Lower leg skin (tissue), 3 donors: ENCODE results near the gene PRXL2B.

Source experiments
- POLR2A ChIP-seq, 2 donors: fragments of 450-650 bp; IDR thresholded peaks; one replicate each; pipeline ENCODE4 v1.6.1; 2016 to 2017; ENCODE audit warnings: antibody characterized with exemption in 2 of 2, mild to moderate bottlenecking in 1 of 2, moderate library complexity in 1 of 2
- TF ChIP-seq, protein P1 (sequence below), 3 donors: fragments of 450-650 bp; IDR thresholded peaks; one replicate each; pipeline ENCODE4 v1.5.1; 2016; ENCODE audit warnings: antibody characterized with exemption in 3 of 3, mild to moderate bottlenecking in 3 of 3, moderate library complexity in 2 of 3

DNA sequence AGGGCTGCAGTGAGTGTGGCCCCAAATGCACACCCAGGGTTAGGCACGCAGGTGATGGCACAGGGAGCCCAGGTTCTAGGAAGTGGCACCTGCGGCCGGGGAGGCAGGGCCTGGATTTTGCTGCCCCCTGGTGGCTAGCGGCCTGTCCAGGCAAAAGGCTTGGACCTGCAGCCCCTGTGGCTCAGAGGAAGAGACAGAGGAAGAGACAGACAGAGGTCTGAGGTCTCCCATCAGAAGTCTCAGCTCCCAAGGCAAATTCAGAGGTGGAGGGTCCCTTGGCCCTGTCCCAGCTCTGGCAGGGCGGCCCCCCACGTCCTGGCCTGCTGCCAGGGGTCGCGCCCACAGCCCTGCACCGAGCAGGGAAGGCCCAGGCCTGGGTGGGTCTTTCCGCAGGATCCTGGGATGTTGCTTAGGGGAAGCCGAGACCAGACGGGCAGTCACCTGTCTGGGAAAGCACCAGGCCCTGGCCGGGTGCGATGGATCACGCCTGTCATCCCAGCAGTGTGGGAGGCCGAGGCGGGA is 38.4 kb upstream of the PRXL2B start:
- TF ChIP-seq, protein P1, sequence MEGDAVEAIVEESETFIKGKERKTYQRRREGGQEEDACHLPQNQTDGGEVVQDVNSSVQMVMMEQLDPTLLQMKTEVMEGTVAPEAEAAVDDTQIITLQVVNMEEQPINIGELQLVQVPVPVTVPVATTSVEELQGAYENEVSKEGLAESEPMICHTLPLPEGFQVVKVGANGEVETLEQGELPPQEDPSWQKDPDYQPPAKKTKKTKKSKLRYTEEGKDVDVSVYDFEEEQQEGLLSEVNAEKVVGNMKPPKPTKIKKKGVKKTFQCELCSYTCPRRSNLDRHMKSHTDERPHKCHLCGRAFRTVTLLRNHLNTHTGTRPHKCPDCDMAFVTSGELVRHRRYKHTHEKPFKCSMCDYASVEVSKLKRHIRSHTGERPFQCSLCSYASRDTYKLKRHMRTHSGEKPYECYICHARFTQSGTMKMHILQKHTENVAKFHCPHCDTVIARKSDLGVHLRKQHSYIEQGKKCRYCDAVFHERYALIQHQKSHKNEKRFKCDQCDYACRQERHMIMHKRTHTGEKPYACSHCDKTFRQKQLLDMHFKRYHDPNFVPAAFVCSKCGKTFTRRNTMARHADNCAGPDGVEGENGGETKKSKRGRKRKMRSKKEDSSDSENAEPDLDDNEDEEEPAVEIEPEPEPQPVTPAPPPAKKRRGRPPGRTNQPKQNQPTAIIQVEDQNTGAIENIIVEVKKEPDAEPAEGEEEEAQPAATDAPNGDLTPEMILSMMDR (IDR thresholded peaks at IDR 0.05) = peak in 1 of 3 donors; percentile 69
- no peak for TF ChIP-seq POLR2A (IDR thresholded peaks at IDR 0.05)
